ENCODE data around the gene CLMN. TPM values are rescaled to one million over a fixed set of nuclear protein-coding genes. Genes with fewer than 3 reads are reported as not detected.

CLMN gene
- total and polyA plus RNA-seq, 2 of the 13 experiments (the other 11 are each of a cell fraction or from before 2014, with no cell fraction given): 15.1 to 16.7 TPM

DNA sequence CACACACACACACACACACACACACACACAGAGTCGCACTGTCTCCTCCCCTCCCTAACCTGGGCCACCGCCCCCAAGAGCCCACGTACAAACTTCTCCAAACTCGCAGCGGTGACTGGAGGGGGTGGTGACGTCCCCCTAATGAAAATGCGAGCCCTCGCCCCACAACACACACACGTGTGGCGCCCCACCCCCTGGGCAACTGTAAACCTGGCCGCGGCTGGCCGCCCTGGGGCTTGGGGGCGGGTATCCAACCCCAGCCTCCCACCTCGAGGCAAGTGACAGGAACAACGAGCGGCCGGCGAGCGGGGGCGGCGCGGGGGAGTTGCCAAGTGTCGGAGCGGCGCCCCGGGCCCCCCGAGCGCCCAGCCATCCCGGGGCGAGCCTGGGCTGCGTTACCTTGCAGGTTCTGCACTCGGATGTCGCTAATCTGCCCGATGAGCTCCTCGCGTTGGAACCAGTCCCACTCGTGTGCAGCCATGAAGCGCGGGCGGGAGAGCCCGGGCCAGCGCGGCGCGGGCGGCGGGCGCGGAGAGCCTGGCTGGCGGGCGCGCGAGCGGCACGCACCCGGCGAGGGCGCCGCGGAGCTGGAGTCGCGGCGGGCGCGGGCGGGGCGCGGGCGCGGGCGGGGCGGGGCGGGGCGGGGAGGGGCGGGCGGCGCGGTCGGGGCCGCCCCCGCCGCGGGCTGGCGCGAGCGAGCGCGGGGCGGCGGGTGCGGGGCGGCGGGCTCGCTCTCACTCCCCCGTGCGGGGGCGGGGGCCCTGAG is at the start of gene CLMN (continued):
- TF ChIP-seq TCF7 (IDR thresholded peaks at IDR 0.05; ENCODE audit: low read depth) (no peak), SP4 (CRISPR knock-in tag; IDR thresholded peaks at IDR 0.05) (no peak), ZNF331 (CRISPR knock-in tag; IDR thresholded peaks at IDR 0.05) (no peak), ZNF160 (CRISPR knock-in tag; IDR thresholded peaks at IDR 0.05) (peak; percentile 25; the same call in 1 of the 2 replicates), ZSCAN12 (CRISPR knock-in tag; IDR thresholded peaks at IDR 0.05) (no peak), ZNF432 (CRISPR knock-in tag; IDR thresholded peaks at IDR 0.05; ENCODE audit: borderline replicate concordance) (no peak), ZNF891 (CRISPR knock-in tag; IDR thresholded peaks at IDR 0.05) (no peak), ZNF839 (CRISPR knock-in tag; IDR thresholded peaks at IDR 0.05; ENCODE audit: borderline replicate concordance) (0 out of 2 replicates have a peak, but pooled peaks have one; percentile 34), ZNF713 (CRISPR knock-in tag; IDR thresholded peaks at IDR 0.05) (no peak), PPARG (CRISPR knock-in tag; conservative IDR thresholded peaks at IDR 0.05) (no peak), HIVEP1 (CRISPR knock-in tag; IDR thresholded peaks at IDR 0.05) (peak; percentile 63; the same call in 1 of the 2 replicates), ZNF33A (CRISPR knock-in tag; IDR thresholded peaks at IDR 0.05; ENCODE audit: borderline replicate concordance) (no peak), PHF21A (CRISPR knock-in tag; IDR thresholded peaks at IDR 0.05) (no peak), CREB1 (IDR thresholded peaks at IDR 0.05) (no peak), CREB1 (CRISPR knock-in tag; IDR thresholded peaks at IDR 0.05) (no peak), ZNF326 (CRISPR knock-in tag; IDR thresholded peaks at IDR 0.05; ENCODE audit: borderline replicate concordance) (no peak), SCMH1 (CRISPR knock-in tag; IDR thresholded peaks at IDR 0.05; ENCODE audit: borderline replicate concordance) (no peak), MED13 (CRISPR knock-in tag; IDR thresholded peaks at IDR 0.05) (no peak), ZNF382 (CRISPR knock-in tag; IDR thresholded peaks at IDR 0.05; ENCODE audit: borderline replicate concordance) (no peak), ZFX (CRISPR knock-in tag; IDR thresholded peaks at IDR 0.05; ENCODE audit: low read depth) (no peak)
- TF ChIP-seq, protein P1, sequence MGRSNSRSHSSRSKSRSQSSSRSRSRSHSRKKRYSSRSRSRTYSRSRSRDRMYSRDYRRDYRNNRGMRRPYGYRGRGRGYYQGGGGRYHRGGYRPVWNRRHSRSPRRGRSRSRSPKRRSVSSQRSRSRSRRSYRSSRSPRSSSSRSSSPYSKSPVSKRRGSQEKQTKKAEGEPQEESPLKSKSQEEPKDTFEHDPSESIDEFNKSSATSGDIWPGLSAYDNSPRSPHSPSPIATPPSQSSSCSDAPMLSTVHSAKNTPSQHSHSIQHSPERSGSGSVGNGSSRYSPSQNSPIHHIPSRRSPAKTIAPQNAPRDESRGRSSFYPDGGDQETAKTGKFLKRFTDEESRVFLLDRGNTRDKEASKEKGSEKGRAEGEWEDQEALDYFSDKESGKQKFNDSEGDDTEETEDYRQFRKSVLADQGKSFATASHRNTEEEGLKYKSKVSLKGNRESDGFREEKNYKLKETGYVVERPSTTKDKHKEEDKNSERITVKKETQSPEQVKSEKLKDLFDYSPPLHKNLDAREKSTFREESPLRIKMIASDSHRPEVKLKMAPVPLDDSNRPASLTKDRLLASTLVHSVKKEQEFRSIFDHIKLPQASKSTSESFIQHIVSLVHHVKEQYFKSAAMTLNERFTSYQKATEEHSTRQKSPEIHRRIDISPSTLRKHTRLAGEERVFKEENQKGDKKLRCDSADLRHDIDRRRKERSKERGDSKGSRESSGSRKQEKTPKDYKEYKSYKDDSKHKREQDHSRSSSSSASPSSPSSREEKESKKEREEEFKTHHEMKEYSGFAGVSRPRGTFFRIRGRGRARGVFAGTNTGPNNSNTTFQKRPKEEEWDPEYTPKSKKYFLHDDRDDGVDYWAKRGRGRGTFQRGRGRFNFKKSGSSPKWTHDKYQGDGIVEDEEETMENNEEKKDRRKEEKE (IDR thresholded peaks at IDR 0.05): no peak
- TF ChIP-seq, protein P2, sequence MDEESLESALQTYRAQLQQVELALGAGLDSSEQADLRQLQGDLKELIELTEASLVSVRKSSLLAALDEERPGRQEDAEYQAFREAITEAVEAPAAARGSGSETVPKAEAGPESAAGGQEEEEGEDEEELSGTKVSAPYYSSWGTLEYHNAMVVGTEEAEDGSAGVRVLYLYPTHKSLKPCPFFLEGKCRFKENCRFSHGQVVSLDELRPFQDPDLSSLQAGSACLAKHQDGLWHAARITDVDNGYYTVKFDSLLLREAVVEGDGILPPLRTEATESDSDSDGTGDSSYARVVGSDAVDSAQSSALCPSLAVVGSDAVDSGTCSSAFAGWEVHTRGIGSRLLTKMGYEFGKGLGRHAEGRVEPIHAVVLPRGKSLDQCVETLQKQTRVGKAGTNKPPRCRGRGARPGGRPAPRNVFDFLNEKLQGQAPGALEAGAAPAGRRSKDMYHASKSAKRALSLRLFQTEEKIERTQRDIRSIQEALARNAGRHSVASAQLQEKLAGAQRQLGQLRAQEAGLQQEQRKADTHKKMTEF (CRISPR knock-in tag; IDR thresholded peaks at IDR 0.05): no peak; the same call in 1 of the 2 replicates
- TF ChIP-seq, protein P3, sequence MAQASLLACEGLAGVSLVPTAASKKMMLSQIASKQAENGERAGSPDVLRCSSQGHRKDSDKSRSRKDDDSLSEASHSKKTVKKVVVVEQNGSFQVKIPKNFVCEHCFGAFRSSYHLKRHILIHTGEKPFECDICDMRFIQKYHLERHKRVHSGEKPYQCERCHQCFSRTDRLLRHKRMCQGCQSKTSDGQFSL (CRISPR knock-in tag; IDR thresholded peaks at IDR 0.05): no peak
- TF ChIP-seq, protein P4, sequence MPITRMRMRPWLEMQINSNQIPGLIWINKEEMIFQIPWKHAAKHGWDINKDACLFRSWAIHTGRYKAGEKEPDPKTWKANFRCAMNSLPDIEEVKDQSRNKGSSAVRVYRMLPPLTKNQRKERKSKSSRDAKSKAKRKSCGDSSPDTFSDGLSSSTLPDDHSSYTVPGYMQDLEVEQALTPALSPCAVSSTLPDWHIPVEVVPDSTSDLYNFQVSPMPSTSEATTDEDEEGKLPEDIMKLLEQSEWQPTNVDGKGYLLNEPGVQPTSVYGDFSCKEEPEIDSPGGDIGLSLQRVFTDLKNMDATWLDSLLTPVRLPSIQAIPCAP (CRISPR knock-in tag; IDR thresholded peaks at IDR 0.05; ENCODE audit: low read depth): no peak
- TF ChIP-seq, protein P5, sequence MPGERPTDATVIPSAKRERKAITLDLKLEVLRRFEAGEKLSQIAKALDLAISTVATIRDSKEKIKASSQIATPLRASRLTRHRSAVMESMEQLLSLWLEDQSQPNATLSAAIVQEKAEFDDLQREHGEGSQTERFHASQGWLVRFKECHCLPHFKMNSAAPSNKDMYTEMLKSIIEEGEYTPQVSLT (CRISPR knock-in tag; IDR thresholded peaks at IDR 0.05; ENCODE audit: borderline replicate concordance, low read depth): no peak

Data from HepG2 (cell line).